Colonic mucosa (tissue), 4 donors: ENCODE data around the gene PEX26. TPM values are rescaled to one million over a fixed set of nuclear protein-coding genes. Genes with fewer than 3 reads are reported as not detected.
A peak's percentile ranks its signal among the peaks of the same experiment; 100 is the strongest.

Experiments used
- DNase-seq: peaks from one replicate; pipeline ENCODE4 v3.0.0-alpha.2; 2020
- H3K27ac ChIP-seq: fragments of 200-600 bp; one replicate; pipeline ENCODE4 v1.8.0; 2021
- H3K27me3 ChIP-seq: fragments of 200-600 bp; one replicate; pipeline ENCODE4 v1.8.0; 2021
- H3K36me3 ChIP-seq: fragments of 200-600 bp; one replicate; pipeline ENCODE4 v1.8.0; 2021
- H3K4me1 ChIP-seq: fragments of 200-600 bp; one replicate; pipeline ENCODE4 v1.8.0; 2021; ENCODE audit warnings: mild to moderate bottlenecking
- H3K4me3 ChIP-seq: fragments of 200-600 bp; one replicate; pipeline ENCODE4 v1.8.0; 2021
- H3K9ac ChIP-seq, 2 donors: one replicate each; pipeline ENCODE4 v1.7.0; 2013; ENCODE audit warnings: control low read depth in 2 of 2, low read depth in 2 of 2, low read length in 2 of 2
- H3K9me3 ChIP-seq: fragments of 200-600 bp; one replicate; pipeline ENCODE4 v1.8.0; 2021
- CTCF ChIP-seq: fragments of 200-600 bp; IDR thresholded peaks from one replicate; pipeline ENCODE4 v1.8.0; 2022; ENCODE audit warnings: antibody characterized with exemption, mild to moderate bottlenecking
- intact Hi-C: fragments of 100-400 bp; cut with DNase I; formaldehyde crosslinking; loops from one replicate; pipeline ENCODE4 v1.14.1; 2022
- total RNA-seq, 2 donors: library from RNA; stranded (reverse); fragmentation: NEBNext Ultra II Directional in 1 of 2; extraction: Animal tissue kit (Norgen Biotek cat#: 25700) in 1 of 2; gene quantifications; one replicate each; pipeline ENCODE4 v1.2.1, GENCODE V29; 2021
- donor health status: healthy.
- donor health status: DM: no; HTN: no; CAD: no.
- donor health status: DM: no; HTN: no; CAD: no.

The PEX26 gene
- total RNA-seq, 2 donors from 2014 or later, result 86.7 to 128 TPM

GRCh38 chr22:18091478-18091877 lies 13.7 kb downstream of the PEX26 start:
- Histone ChIP-seq H3K27me3 (no peaks in the 10 kb centered on the region), H3K9me3 (no peaks in the 10 kb centered on the region), H3K4me1 (peaks cover 4% of the 10 kb centered on the region), H3K27ac (peak overlapping the region; percentile 73), H3K4me3 (peak overlapping the region; percentile 5), H3K9ac (peak overlapping the region; percentile 46 to 82), H3K36me3 (no peaks in the 10 kb centered on the region)
- intact Hi-C loops, result no loop called here
- no peak for DNase-seq
- no peak for TF ChIP-seq CTCF

- intact Hi-C loops, result no loop called here
- Histone ChIP-seq H3K36me3 (no peaks in the 10 kb centered on the region), H3K4me1 (peaks cover 4% of the 10 kb centered on the region), H3K9me3 (no peaks in the 10 kb centered on the region), H3K9ac (peak overlapping the region; percentile 46 to 82), H3K27me3 (no peaks in the 10 kb centered on the region), H3K4me3 (peak overlapping the region; percentile 5), H3K27ac (peak overlapping the region; percentile 73)
- TF ChIP-seq CTCF, result no peak
- DNase-seq, result peak; percentile 89
Measured at GRCh38 chr22:18091916-18092526, 14.2 kb downstream of the PEX26 start.

GRCh38 chr22:18093661-18094060 lies 15.9 kb downstream of the PEX26 start:
- Histone ChIP-seq H3K9ac (no peak overlapping the region), H3K27ac (no peak overlapping the region), H3K9me3 (no peaks in the 10 kb centered on the region), H3K36me3 (no peaks in the 10 kb centered on the region), H3K27me3 (no peaks in the 10 kb centered on the region), H3K4me1 (no peaks in the 10 kb centered on the region), H3K4me3 (no peak overlapping the region)
- intact Hi-C loops, result no loop called here
- no peak for TF ChIP-seq CTCF
- DNase-seq, result no peak

DNA sequence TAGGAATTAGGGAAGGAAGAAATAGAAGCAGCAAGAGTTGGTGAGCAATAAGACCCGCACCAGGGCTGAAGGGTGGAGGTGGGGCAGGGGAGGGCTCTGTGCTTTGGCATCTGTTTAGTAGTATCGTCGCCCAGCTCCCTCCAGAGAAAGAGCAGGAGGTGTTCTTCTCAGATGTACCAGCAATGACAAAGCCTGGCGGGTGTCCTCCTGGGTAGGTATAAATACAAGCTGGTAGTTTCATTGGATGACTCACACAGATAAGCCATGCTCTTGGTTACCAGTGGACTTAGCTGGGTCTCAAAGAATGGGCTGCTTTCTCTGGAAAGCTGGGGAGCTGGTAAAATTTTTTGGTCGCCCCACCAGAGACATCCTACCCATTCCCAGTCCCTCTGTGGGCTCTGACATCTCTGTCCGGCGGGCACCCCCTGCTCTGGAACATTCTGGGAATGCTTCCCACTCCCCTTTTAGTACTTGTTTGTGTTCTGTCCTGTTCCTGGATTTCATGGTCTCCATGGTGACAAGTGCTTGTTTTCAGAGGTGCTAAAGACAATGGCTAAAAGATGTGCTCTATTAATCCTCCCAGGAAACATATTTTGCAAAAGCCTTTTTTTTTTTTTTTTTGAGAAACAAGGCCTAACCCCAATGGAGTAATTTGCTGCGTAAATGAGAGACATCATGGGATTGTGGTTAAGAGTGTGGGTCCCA lies 17.5 kb downstream of the PEX26 start:
- Histone ChIP-seq H3K36me3 (no peaks in the 10 kb centered on the region), H3K4me1 (no peaks in the 10 kb centered on the region), H3K27me3 (no peaks in the 10 kb centered on the region), H3K27ac (no peak overlapping the region), H3K4me3 (no peak overlapping the region), H3K9me3 (no peaks in the 10 kb centered on the region), H3K9ac (no peak overlapping the region)
- TF ChIP-seq CTCF, result no peak
- DNase-seq, result no peak
- intact Hi-C loops, result no loop called here

DNA sequence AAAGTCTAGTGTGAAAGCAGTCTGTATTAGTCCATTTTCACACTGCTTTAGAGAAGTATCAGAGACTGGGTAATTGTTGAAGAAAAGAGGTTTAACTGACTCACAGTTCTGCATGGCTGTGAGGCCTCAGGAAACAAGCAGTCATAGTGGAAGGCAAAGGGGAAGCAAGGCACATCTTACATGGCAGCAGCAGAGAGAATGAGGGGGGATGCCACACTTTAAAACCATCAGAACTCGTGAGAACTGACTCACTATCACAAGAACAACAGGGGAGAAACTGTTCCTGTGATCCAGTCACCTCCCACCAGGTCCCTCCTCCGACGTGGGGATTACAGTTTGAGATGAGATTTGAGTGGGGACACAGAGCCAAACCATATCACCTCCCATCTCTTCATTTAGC lies 19.0 kb downstream of the PEX26 start:
- Histone ChIP-seq H3K27me3 (no peaks in the 10 kb centered on the region), H3K27ac (no peak overlapping the region), H3K4me3 (no peak overlapping the region), H3K4me1 (no peaks in the 10 kb centered on the region), H3K9ac (no peak overlapping the region), H3K9me3 (no peaks in the 10 kb centered on the region), H3K36me3 (no peaks in the 10 kb centered on the region)
- TF ChIP-seq CTCF, result no peak
- intact Hi-C loops, result no loop called here
- DNase-seq, result no peak
